ENCODE measurements around the gene BMAL2.

- TF ChIP-seq POLR2AphosphoS2 (IDR thresholded peaks at IDR 0.05; ENCODE audit: low read depth, low read length) (no peak), TRAFD1 (CRISPR knock-in tag; IDR thresholded peaks at IDR 0.05; ENCODE audit: borderline replicate concordance) (no peak), YY1 (IDR thresholded peaks at IDR 0.05; ENCODE audit: insufficient read depth, insufficient replicate concordance, low read depth, low read length) (no peak), ZNF605 (CRISPR knock-in tag; IDR thresholded peaks at IDR 0.05) (no peak), POLR2AphosphoS5 (IDR thresholded peaks at IDR 0.05; ENCODE audit: low read depth, low read length) (no peak), CEBPB (IDR thresholded peaks at IDR 0.05; ENCODE audit: borderline replicate concordance, low read depth, low read length) (no peak)
- TF ChIP-seq, protein P1, sequence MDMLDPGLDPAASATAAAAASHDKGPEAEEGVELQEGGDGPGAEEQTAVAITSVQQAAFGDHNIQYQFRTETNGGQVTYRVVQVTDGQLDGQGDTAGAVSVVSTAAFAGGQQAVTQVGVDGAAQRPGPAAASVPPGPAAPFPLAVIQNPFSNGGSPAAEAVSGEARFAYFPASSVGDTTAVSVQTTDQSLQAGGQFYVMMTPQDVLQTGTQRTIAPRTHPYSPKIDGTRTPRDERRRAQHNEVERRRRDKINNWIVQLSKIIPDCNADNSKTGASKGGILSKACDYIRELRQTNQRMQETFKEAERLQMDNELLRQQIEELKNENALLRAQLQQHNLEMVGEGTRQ (IDR thresholded peaks at IDR 0.05; ENCODE audit: low read depth, low read length) = no peak
- TF ChIP-seq, protein P1 (CRISPR knock-in tag; IDR thresholded peaks at IDR 0.05; ENCODE audit: borderline replicate concordance) = no peak
- TF ChIP-seq, protein P2, sequence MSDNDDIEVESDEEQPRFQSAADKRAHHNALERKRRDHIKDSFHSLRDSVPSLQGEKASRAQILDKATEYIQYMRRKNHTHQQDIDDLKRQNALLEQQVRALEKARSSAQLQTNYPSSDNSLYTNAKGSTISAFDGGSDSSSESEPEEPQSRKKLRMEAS (IDR thresholded peaks at IDR 0.05) = no peak
Observed at GRCh38 chr12:27303139-27304111, 29.2 kb upstream of the BMAL2 start.
